SK-N-SH treated with all-trans-retinoic acid at 6 μM for 48 hours (cell line): ENCODE measurements around the gene PTPN22.

ENCODE experiments used
- ATAC-seq: fragments of 200-7000 bp; cut with Tn5 transposase; 3 replicates; pipeline ENCODE4 v1.9.1; 2020; ENCODE audit warnings: mild to moderate bottlenecking, moderate library complexity
- ARNTL ChIP-seq: fragments of 450-650 bp; formaldehyde crosslinking; IDR thresholded peaks from 2 replicates; pipeline ENCODE4 v1.5.0; 2020; ENCODE audit warnings: low read depth, mild to moderate bottlenecking, moderate library complexity, borderline replicate concordance
- BACH2 ChIP-seq: fragments of 250-450 bp; sonication (Bioruptor Pico); IDR thresholded peaks from 2 replicates; pipeline ENCODE4 v1.9.0; 2021; ENCODE audit warnings: mild to moderate bottlenecking, borderline replicate concordance
- CREB5 ChIP-seq: fragments of 250-450 bp; sonication (Bioruptor Pico); IDR thresholded peaks from 2 replicates; pipeline ENCODE4 v1.5.1; 2020; ENCODE audit warnings: low read depth, mild to moderate bottlenecking, moderate library complexity
- CSDC2 ChIP-seq: fragments of 250-450 bp; sonication (Bioruptor Pico); IDR thresholded peaks from 2 replicates; pipeline ENCODE4 v1.5.0; 2020; ENCODE audit warnings: mild to moderate bottlenecking, moderate library complexity
- ESRRG ChIP-seq: fragments of 250-450 bp; sonication (Bioruptor Pico); IDR thresholded peaks from 2 replicates; pipeline ENCODE4 v1.6.1; 2021; ENCODE audit warnings: mild to moderate bottlenecking
- GLIS3 ChIP-seq: fragments of 250-450 bp; sonication (Bioruptor Pico); IDR thresholded peaks from 2 replicates; pipeline ENCODE4 v1.5.0; 2020; ENCODE audit warnings: mild to moderate bottlenecking, moderate library complexity
- ISL1 ChIP-seq: fragments of 250-450 bp; sonication (Bioruptor Pico); IDR thresholded peaks from 2 replicates; pipeline ENCODE4 v2.1.2; 2022; ENCODE audit warnings: mild to moderate bottlenecking, moderate library complexity
- PATZ1 ChIP-seq: fragments of 250-450 bp; sonication (Bioruptor Pico); IDR thresholded peaks from 2 replicates; pipeline ENCODE4 v1.8.0; 2020; ENCODE audit warnings: mild to moderate bottlenecking, moderate library complexity, borderline replicate concordance
- POU6F1 ChIP-seq: fragments of 250-450 bp; sonication (Bioruptor Pico); IDR thresholded peaks from 2 replicates; pipeline ENCODE4 v1.8.0; 2021; ENCODE audit warnings: low read depth, mild to moderate bottlenecking, moderate library complexity, borderline replicate concordance
- SNAI2 ChIP-seq: fragments of 250-450 bp; sonication (Bioruptor Pico); IDR thresholded peaks from 2 replicates; pipeline ENCODE4 v1.5.0; 2020; ENCODE audit warnings: mild to moderate bottlenecking, moderate library complexity
- TCF4 ChIP-seq: fragments of 250-450 bp; sonication (Bioruptor Pico); IDR thresholded peaks from 2 replicates; pipeline ENCODE4 v1.8.0; 2021; ENCODE audit warnings: mild to moderate bottlenecking, moderate library complexity, borderline replicate concordance
- TOX ChIP-seq: fragments of 250-450 bp; sonication (Bioruptor Pico); IDR thresholded peaks from 2 replicates; pipeline ENCODE4 v1.8.0; 2021; ENCODE audit warnings: mild to moderate bottlenecking, moderate library complexity, borderline replicate concordance
- TSHZ2 ChIP-seq: fragments of 250-450 bp; sonication (Bioruptor Pico); IDR thresholded peaks from 2 replicates; pipeline ENCODE4 v1.5.0; 2020; ENCODE audit warnings: mild to moderate bottlenecking, moderate library complexity
- ZC3H10 ChIP-seq: fragments of 250-450 bp; sonication (Bioruptor Pico); IDR thresholded peaks from 2 replicates; pipeline ENCODE4 v1.5.1; 2021; ENCODE audit warnings: mild to moderate bottlenecking, moderate library complexity
- ZFP30 ChIP-seq: fragments of 450-650 bp; formaldehyde crosslinking; IDR thresholded peaks from 2 replicates; pipeline ENCODE4 v1.5.0; 2022; ENCODE audit warnings: mild to moderate bottlenecking, moderate library complexity
- ZNF565 ChIP-seq: fragments of 450-650 bp; formaldehyde crosslinking; conservative IDR thresholded peaks from 2 replicates; pipeline ENCODE4 v1.5.0; 2020; ENCODE audit warnings: low read depth, mild to moderate bottlenecking, moderate library complexity
- ZNF70 ChIP-seq: fragments of 450-650 bp; formaldehyde crosslinking; IDR thresholded peaks from 2 replicates; pipeline ENCODE4 v1.5.0; 2020; ENCODE audit warnings: mild to moderate bottlenecking, moderate library complexity
- ZNF8 ChIP-seq: fragments of 450-650 bp; formaldehyde crosslinking; IDR thresholded peaks from 2 replicates; pipeline ENCODE4 v1.5.0; 2020; ENCODE audit warnings: mild to moderate bottlenecking, moderate library complexity

PTPN22 gene

GRCh38 chr1:113871597-113872113 is at the start of gene PTPN22:
Gene PTPN22, minus strand, starts transcription at chr1:113871712.
- no peak; the same call in 2 of the 3 replicates for ATAC-seq
- TF ChIP-seq POU6F1 (CRISPR knock-in tag) (no peak), BACH2 (CRISPR knock-in tag) (no peak), ZNF8 (CRISPR knock-in tag) (no peak), PATZ1 (CRISPR knock-in tag) (no peak), ZFP30 (CRISPR knock-in tag) (no peak), ESRRG (no peak), ZNF565 (CRISPR knock-in tag) (no peak), ZNF70 (CRISPR knock-in tag) (no peak), ISL1 (no peak), ARNTL (no peak), CREB5 (CRISPR knock-in tag) (no peak)

- TF ChIP-seq BACH2 (CRISPR knock-in tag), result no peak
- TF ChIP-seq SNAI2 (CRISPR knock-in tag), result no peak
- no peak for TF ChIP-seq ESRRG
- no peak for TF ChIP-seq CSDC2 (CRISPR knock-in tag)
- no peak for TF ChIP-seq TOX (CRISPR knock-in tag)
- no peak for TF ChIP-seq ZNF8 (CRISPR knock-in tag)
- no peak for TF ChIP-seq GLIS3 (CRISPR knock-in tag)
- no peak for TF ChIP-seq TSHZ2 (CRISPR knock-in tag)
- TF ChIP-seq PATZ1 (CRISPR knock-in tag), result no peak
- TF ChIP-seq ZC3H10, result no peak
- no peak for TF ChIP-seq TCF4 (CRISPR knock-in tag)
- no peak for TF ChIP-seq POU6F1 (CRISPR knock-in tag)
- TF ChIP-seq ISL1, result no peak
- no peak for ATAC-seq
Measured at GRCh38 chr1:113918243-113918642, 46.7 kb upstream of the PTPN22 start.
